Fibroblast of lung (primary cell): ENCODE data around the gene MINDY3. TPM values are rescaled to one million over a fixed set of nuclear protein-coding genes. Genes with fewer than 3 reads are reported as not detected.
"Not testable (repeated sequence)": the region's sequence is repeated elsewhere in the genome, so short reads cannot be mapped to it uniquely, and the experiment has no call there.

ENCODE experiments used
- DNase-seq, 2 donors: peaks; one replicate each; pipeline versions ENCODE4 v3.0.0 to v3.0.0-alpha.2; 2010; ENCODE audit warnings: low read depth in 2 of 2
- H2AFZ ChIP-seq: 2 replicates; pipeline ENCODE4 v1.5.1; 2012; ENCODE audit warnings: low read length, control low read depth, inconsistent platforms
- H3K27ac ChIP-seq: 2 replicates; pipeline ENCODE4 v1.5.1; 2011; ENCODE audit warnings: low read length, control low read depth; ENCODE audit not compliant: insufficient read depth
- H3K27me3 ChIP-seq: 2 replicates; pipeline ENCODE4 v1.5.1; 2011; ENCODE audit warnings: mild to moderate bottlenecking, low read length; ENCODE audit not compliant: control insufficient read depth, insufficient read depth
- H3K36me3 ChIP-seq: 2 replicates; pipeline ENCODE4 v1.5.1; 2011; ENCODE audit warnings: low read length; ENCODE audit not compliant: control insufficient read depth, insufficient read depth
- H3K4me1 ChIP-seq: 2 replicates; pipeline ENCODE4 v1.5.1; 2011; ENCODE audit warnings: low read length; ENCODE audit not compliant: control insufficient read depth, insufficient read depth; ENCODE audit errors: extremely low read depth
- H3K4me2 ChIP-seq: 2 replicates; pipeline ENCODE4 v1.5.1; 2011; ENCODE audit warnings: low read length, control low read depth; ENCODE audit not compliant: insufficient read depth; ENCODE audit errors: extremely low read depth
- H3K4me3 ChIP-seq, 4 experiments: fragments of 200-600 bp in 1 of 4; sonication (generic) in 1 of 4; replicated peaks in 1 of 4; 2 replicates each; pipeline ENCODE4 v1.5.1; 2011 to 2016; ENCODE audit warnings: low read length in 4 of 4, low read depth in 3 of 4, mild to moderate bottlenecking in 3 of 4, control low read depth in 2 of 4, inconsistent platforms in 1 of 4, mixed read lengths in 1 of 4; ENCODE audit not compliant: insufficient read depth in 1 of 4; ENCODE audit errors: control extremely low read depth in 1 of 4
- H3K79me2 ChIP-seq: 2 replicates; pipeline ENCODE4 v1.5.1; 2012; ENCODE audit warnings: mild to moderate bottlenecking, low read length, inconsistent platforms; ENCODE audit not compliant: control insufficient read depth, insufficient read depth
- H3K9ac ChIP-seq: 2 replicates; pipeline ENCODE4 v1.5.1; 2011; ENCODE audit warnings: mild to moderate bottlenecking, low read length, control low read depth; ENCODE audit not compliant: insufficient read depth
- H3K9me3 ChIP-seq: 2 replicates; pipeline ENCODE4 v1.5.1; 2012; ENCODE audit warnings: low read depth, low read length; ENCODE audit not compliant: control insufficient read depth, insufficient read depth
- H4K20me1 ChIP-seq: 2 replicates; pipeline ENCODE4 v1.5.1; 2011; ENCODE audit warnings: low read length; ENCODE audit not compliant: control insufficient read depth, insufficient read depth; ENCODE audit errors: extremely low read depth
- EZH2 ChIP-seq: IDR thresholded peaks from 2 replicates; pipeline ENCODE4 v1.5.1; 2012; ENCODE audit warnings: low read length, control low read depth, mild to moderate bottlenecking; ENCODE audit errors: missing control alignments
- polyA plus RNA-seq, 2 donors: library from polyadenylated mRNA; depleted of rRNA in 1 of 2; stranded (reverse) in 1 of 2; unstranded in 1 of 2; fragments of >200 nt; gene quantifications; 2 replicates each; pipeline ENCODE4 v1.2.1, GENCODE V29; 2011 to 2012; ENCODE audit warnings: missing spikeins in 1 of 2
- total RNA-seq: library from RNA; depleted of rRNA; stranded (reverse); fragments of >200 nt; gene quantifications from 2 replicates; pipeline ENCODE4 v1.2.1, GENCODE V29; 2014
- TF ChIP-seq, protein P1 (sequence below), 2 donors: IDR thresholded peaks in 1 of 2; conservative IDR thresholded peaks in 1 of 2; 1 replicate in 1 of 2; 2 replicates in 1 of 2; pipeline ENCODE4 v1.5.1; 2011 to 2012; ENCODE audit warnings: low read length in 2 of 2, control low read depth in 1 of 2, inconsistent platforms in 1 of 2, low read depth in 1 of 2, mild to moderate bottlenecking in 1 of 2

MINDY3 gene
- total and polyA plus RNA-seq, 2 donors (not counting 1 experiment from before 2014, with no cell fraction given), result 30.6 to 37.5 TPM

- H3K4me3 ChIP-seq, result no peak overlapping the region
- no peaks in the 10 kb centered on the region for H4K20me1 ChIP-seq
- H3K27ac ChIP-seq, result no peak overlapping the region
- no peak for DNase-seq
- no peak overlapping the region for H2AFZ ChIP-seq
- H3K79me2 ChIP-seq, result peaks cover 38% of the 10 kb centered on the region
- no peak overlapping the region for H3K9ac ChIP-seq
- H3K4me1 ChIP-seq, result no peaks in the 10 kb centered on the region
- H3K9me3 ChIP-seq, result no peaks in the 10 kb centered on the region
- no peaks in the 10 kb centered on the region for H3K27me3 ChIP-seq
- H3K36me3 ChIP-seq, result no peaks in the 10 kb centered on the region
- no peak for TF ChIP-seq EZH2
- TF ChIP-seq, protein P1, sequence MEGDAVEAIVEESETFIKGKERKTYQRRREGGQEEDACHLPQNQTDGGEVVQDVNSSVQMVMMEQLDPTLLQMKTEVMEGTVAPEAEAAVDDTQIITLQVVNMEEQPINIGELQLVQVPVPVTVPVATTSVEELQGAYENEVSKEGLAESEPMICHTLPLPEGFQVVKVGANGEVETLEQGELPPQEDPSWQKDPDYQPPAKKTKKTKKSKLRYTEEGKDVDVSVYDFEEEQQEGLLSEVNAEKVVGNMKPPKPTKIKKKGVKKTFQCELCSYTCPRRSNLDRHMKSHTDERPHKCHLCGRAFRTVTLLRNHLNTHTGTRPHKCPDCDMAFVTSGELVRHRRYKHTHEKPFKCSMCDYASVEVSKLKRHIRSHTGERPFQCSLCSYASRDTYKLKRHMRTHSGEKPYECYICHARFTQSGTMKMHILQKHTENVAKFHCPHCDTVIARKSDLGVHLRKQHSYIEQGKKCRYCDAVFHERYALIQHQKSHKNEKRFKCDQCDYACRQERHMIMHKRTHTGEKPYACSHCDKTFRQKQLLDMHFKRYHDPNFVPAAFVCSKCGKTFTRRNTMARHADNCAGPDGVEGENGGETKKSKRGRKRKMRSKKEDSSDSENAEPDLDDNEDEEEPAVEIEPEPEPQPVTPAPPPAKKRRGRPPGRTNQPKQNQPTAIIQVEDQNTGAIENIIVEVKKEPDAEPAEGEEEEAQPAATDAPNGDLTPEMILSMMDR (conservative IDR thresholded peaks at IDR 0.05 in 1 of 2, IDR thresholded peaks at IDR 0.05 in 1 of 2; ENCODE audit: low read depth in 1 of 2, low read length in 2 of 2), result no peak
- no peak overlapping the region for H3K4me2 ChIP-seq
Observed at GRCh38 chr10:15852111-15852557, 8.2 kb downstream of the MINDY3 start.

DNA sequence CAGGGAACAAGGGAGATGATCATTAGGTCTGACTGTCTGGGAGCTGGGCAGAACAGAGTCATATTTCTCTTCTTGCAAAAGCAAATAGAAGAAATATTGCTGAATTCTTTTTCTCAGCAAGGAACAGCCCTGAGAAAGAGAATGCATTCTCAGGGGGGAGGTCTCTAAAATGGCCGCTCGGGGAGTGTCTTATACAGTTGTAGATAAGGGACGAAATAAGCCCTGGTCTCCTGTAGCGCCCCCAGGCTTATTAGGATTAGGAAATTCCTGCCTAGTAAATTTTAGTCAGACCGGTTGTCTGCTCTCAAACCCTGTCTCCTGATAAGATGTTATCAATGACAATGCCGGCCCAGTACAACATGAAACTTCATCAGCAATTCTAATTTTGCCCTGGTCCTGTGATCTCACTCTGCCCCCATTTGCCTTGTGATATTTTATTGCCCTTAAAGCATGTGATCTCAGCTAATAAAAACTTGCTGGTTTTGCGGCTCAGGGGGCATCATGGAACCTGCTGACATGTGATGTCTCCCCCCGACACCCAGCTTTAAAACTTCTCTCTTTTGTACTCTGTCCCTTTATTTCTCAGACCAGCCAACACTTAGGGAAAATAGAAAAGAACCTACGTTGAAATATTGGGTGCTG is 9.8 kb downstream of the MINDY3 start:
- H4K20me1 ChIP-seq, H3K9me3 ChIP-seq, H3K27ac ChIP-seq, H3K4me1 ChIP-seq, H2AFZ ChIP-seq, H3K36me3 ChIP-seq, H3K4me2 ChIP-seq, H3K4me3 ChIP-seq, DNase-seq, H3K9ac ChIP-seq, H3K27me3 ChIP-seq: not testable (repeated sequence)
- peaks cover 30% of the 10 kb centered on the region for H3K79me2 ChIP-seq

DNA sequence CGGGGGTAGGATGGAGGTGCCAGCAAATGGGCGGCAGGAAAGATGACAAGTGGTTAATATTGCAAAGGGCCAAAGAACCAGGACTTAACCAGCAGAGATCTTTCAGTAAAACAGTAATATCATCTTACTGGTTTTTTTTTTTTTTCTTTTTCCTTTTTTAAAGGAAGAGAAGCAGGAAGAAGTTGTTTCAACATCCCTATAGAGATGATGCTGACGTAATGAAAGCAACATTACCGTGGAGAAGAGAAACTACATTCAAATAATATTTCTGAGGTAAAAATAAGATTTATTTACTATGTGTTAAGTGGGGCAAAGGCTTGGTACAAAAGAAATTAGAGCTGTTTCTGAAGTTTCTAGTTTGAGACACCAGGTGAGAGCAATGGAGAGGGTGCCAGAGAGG is 11.0 kb downstream of the MINDY3 start:
- Histone ChIP-seq H4K20me1 (no peaks in the 10 kb centered on the region), H3K27ac (no peak overlapping the region), H3K4me3 (no peak overlapping the region), H3K4me1 (no peaks in the 10 kb centered on the region), H3K36me3 (no peaks in the 10 kb centered on the region), H3K9me3 (no peaks in the 10 kb centered on the region), H3K79me2 (peaks cover 22% of the 10 kb centered on the region), H3K9ac (no peak overlapping the region), H3K4me2 (no peak overlapping the region), H3K27me3 (no peaks in the 10 kb centered on the region), H2AFZ (no peak overlapping the region)
- no peak for TF ChIP-seq EZH2
- TF ChIP-seq, protein P1 (conservative IDR thresholded peaks at IDR 0.05 in 1 of 2, IDR thresholded peaks at IDR 0.05 in 1 of 2; ENCODE audit: low read depth in 1 of 2, low read length in 2 of 2), result no peak
- no peak for DNase-seq
